Measurements from ENCODE around the gene ZNF862.
A peak's percentile ranks its signal among the peaks of the same experiment; 100 is the strongest.

ZNF862 gene

GRCh38 chr7:149831741-149832219 lies 6.4 kb upstream of the ZNF862 start (continued):
- TF ChIP-seq PATZ1 (CRISPR knock-in tag; IDR thresholded peaks at IDR 0.05; ENCODE audit: borderline replicate concordance): no peak
- no peak for TF ChIP-seq OSR1 (CRISPR knock-in tag; IDR thresholded peaks at IDR 0.05)
- no peak for TF ChIP-seq ZNF565 (CRISPR knock-in tag; conservative IDR thresholded peaks at IDR 0.05; ENCODE audit: low read depth)
- TF ChIP-seq CSDC2 (CRISPR knock-in tag; IDR thresholded peaks at IDR 0.05): no peak
- TF ChIP-seq ESRRG (CRISPR knock-in tag; IDR thresholded peaks at IDR 0.05): no peak
- TF ChIP-seq ARNTL (CRISPR knock-in tag; IDR thresholded peaks at IDR 0.05; ENCODE audit: borderline replicate concordance, low read depth): no peak
- TF ChIP-seq ISL1 (CRISPR knock-in tag; IDR thresholded peaks at IDR 0.05): no peak

GRCh38 chr7:149832332-149833041 lies 5.7 kb upstream of the ZNF862 start:
- ATAC-seq: peak; percentile 25
- TF ChIP-seq CREB5 (CRISPR knock-in tag; IDR thresholded peaks at IDR 0.05; ENCODE audit: low read depth): no peak
- no peak for TF ChIP-seq ISL1 (CRISPR knock-in tag; IDR thresholded peaks at IDR 0.05)
- TF ChIP-seq TOX (CRISPR knock-in tag; IDR thresholded peaks at IDR 0.05; ENCODE audit: borderline replicate concordance): no peak
- no peak for TF ChIP-seq ZFP3 (CRISPR knock-in tag; IDR thresholded peaks at IDR 0.05)
- no peak for TF ChIP-seq ESRRG (CRISPR knock-in tag; IDR thresholded peaks at IDR 0.05)
- TF ChIP-seq ZNF565 (CRISPR knock-in tag; conservative IDR thresholded peaks at IDR 0.05; ENCODE audit: low read depth): no peak
- TF ChIP-seq PPARA (CRISPR knock-in tag; IDR thresholded peaks at IDR 0.05; ENCODE audit: borderline replicate concordance): no peak
- TF ChIP-seq POU6F1 (CRISPR knock-in tag; IDR thresholded peaks at IDR 0.05; ENCODE audit: borderline replicate concordance, low read depth): no peak
- no peak for TF ChIP-seq CSDC2 (CRISPR knock-in tag; IDR thresholded peaks at IDR 0.05)
- no peak for TF ChIP-seq ZC3H10 (CRISPR knock-in tag; IDR thresholded peaks at IDR 0.05)
- no peak for TF ChIP-seq ZNF8 (CRISPR knock-in tag; IDR thresholded peaks at IDR 0.05)
- TF ChIP-seq ZNF70 (CRISPR knock-in tag; IDR thresholded peaks at IDR 0.05): no peak
- no peak for TF ChIP-seq ARNTL (CRISPR knock-in tag; IDR thresholded peaks at IDR 0.05; ENCODE audit: borderline replicate concordance, low read depth)
- no peak for TF ChIP-seq SNAI2 (CRISPR knock-in tag; IDR thresholded peaks at IDR 0.05)
- TF ChIP-seq TCF4 (CRISPR knock-in tag; IDR thresholded peaks at IDR 0.05; ENCODE audit: borderline replicate concordance): no peak
- no peak for TF ChIP-seq CSRNP3 (CRISPR knock-in tag; IDR thresholded peaks at IDR 0.05)
- TF ChIP-seq GLIS3 (CRISPR knock-in tag; IDR thresholded peaks at IDR 0.05): no peak
- TF ChIP-seq PATZ1 (CRISPR knock-in tag; IDR thresholded peaks at IDR 0.05; ENCODE audit: borderline replicate concordance): no peak
- no peak for TF ChIP-seq RARB (CRISPR knock-in tag; IDR thresholded peaks at IDR 0.05)
- TF ChIP-seq TSHZ2 (CRISPR knock-in tag; IDR thresholded peaks at IDR 0.05): no peak

Data from SK-N-SH treated with all-trans-retinoic acid at 6 μM for 48 hours (cell line).